Mucosa of rectum (tissue), 2 donors: ENCODE data around the gene FCAMR.

Experiments used
- H3K27ac ChIP-seq, 2 donors: one replicate each; pipeline ENCODE4 v1.7.0; 2013; ENCODE audit warnings: inconsistent platforms in 2 of 2, low read depth in 2 of 2, low read length in 2 of 2
- H3K27me3 ChIP-seq, 2 donors: one replicate each; pipeline ENCODE4 v1.7.0; 2013; ENCODE audit warnings: low read length in 2 of 2; ENCODE audit not compliant: control insufficient read depth in 2 of 2, insufficient read depth in 2 of 2
- H3K36me3 ChIP-seq, 2 donors: one replicate each; pipeline ENCODE4 v1.7.0; 2013; ENCODE audit warnings: low read length in 2 of 2; ENCODE audit not compliant: control insufficient read depth in 2 of 2, insufficient read depth in 2 of 2
- H3K4me1 ChIP-seq, 2 donors: one replicate each; pipeline ENCODE4 v1.7.0; 2013; ENCODE audit warnings: low read length in 2 of 2, mild to moderate bottlenecking in 1 of 2; ENCODE audit not compliant: control insufficient read depth in 2 of 2, insufficient read depth in 2 of 2
- H3K4me3 ChIP-seq, 2 donors: one replicate each; pipeline ENCODE4 v1.7.0; 2013; ENCODE audit warnings: low read length in 2 of 2
- H3K9ac ChIP-seq, 2 donors: one replicate each; pipeline ENCODE4 v1.7.0; 2013; ENCODE audit warnings: low read length in 2 of 2, low read depth in 1 of 2, mild to moderate bottlenecking in 1 of 2
- H3K9me3 ChIP-seq, 2 donors: one replicate each; pipeline ENCODE4 v1.7.0; 2013; ENCODE audit warnings: low read length in 2 of 2; ENCODE audit not compliant: control insufficient read depth in 2 of 2
- donor health status: healthy.
- donor health status: Normal muscosa, but diverticular disease.

Gene FCAMR

GRCh38 chr1:207000651-207001291 lies 30.5 kb upstream of the FCAMR start:
- Histone ChIP-seq H3K27me3 (no peaks in the 10 kb centered on the region), H3K36me3 (no peaks in the 10 kb centered on the region), H3K9ac (no peak overlapping the region), H3K27ac (no peak overlapping the region), H3K9me3 (no peaks in the 10 kb centered on the region), H3K4me1 (peaks cover 2 to 11% of the 10 kb centered on the region in 2 donors), H3K4me3 (no peak overlapping the region)

- no peak overlapping the region for H3K4me3 ChIP-seq
Measured at GRCh38 chr1:206998816-206999215, 28.6 kb upstream of the FCAMR start.

GRCh38 chr1:206992790-206993189 lies 22.5 kb upstream of the FCAMR start:
- no peak overlapping the region for H3K27ac ChIP-seq
- H3K27me3 ChIP-seq = no peaks in the 10 kb centered on the region
- no peaks in the 10 kb centered on the region for H3K9me3 ChIP-seq
- H3K9ac ChIP-seq = no peak overlapping the region
- no peak overlapping the region for H3K4me3 ChIP-seq
- H3K36me3 ChIP-seq = no peaks in the 10 kb centered on the region
- no peaks in the 10 kb centered on the region for H3K4me1 ChIP-seq

More at GRCh38 chr1:206998816-206999215, 28.6 kb upstream of the FCAMR start:
- H3K9me3 ChIP-seq = no peaks in the 10 kb centered on the region
- no peaks in the 10 kb centered on the region for H3K27me3 ChIP-seq
- H3K9ac ChIP-seq = no peak overlapping the region
- H3K4me1 ChIP-seq = peaks cover 0 to 7% of the 10 kb centered on the region in 2 donors
- no peak overlapping the region for H3K27ac ChIP-seq
- no peaks in the 10 kb centered on the region for H3K36me3 ChIP-seq

GRCh38 chr1:206987873-206988272 lies 17.6 kb upstream of the FCAMR start:
- Histone ChIP-seq H3K4me1 (no peaks in the 10 kb centered on the region), H3K9ac (no peak overlapping the region), H3K9me3 (no peaks in the 10 kb centered on the region), H3K27me3 (no peaks in the 10 kb centered on the region), H3K4me3 (no peak overlapping the region), H3K27ac (no peak overlapping the region), H3K36me3 (no peaks in the 10 kb centered on the region)

GRCh38 chr1:206986885-206987284 lies 16.6 kb upstream of the FCAMR start:
- no peaks in the 10 kb centered on the region for H3K9me3 ChIP-seq
- H3K36me3 ChIP-seq = no peaks in the 10 kb centered on the region
- no peak overlapping the region for H3K4me3 ChIP-seq
- H3K27me3 ChIP-seq = no peaks in the 10 kb centered on the region
- H3K4me1 ChIP-seq = no peaks in the 10 kb centered on the region
- no peak overlapping the region for H3K9ac ChIP-seq
- no peak overlapping the region for H3K27ac ChIP-seq

GRCh38 chr1:206986402-206986801 lies 16.1 kb upstream of the FCAMR start:
- Histone ChIP-seq H3K36me3 (no peaks in the 10 kb centered on the region), H3K9ac (no peak overlapping the region), H3K27me3 (no peaks in the 10 kb centered on the region), H3K9me3 (no peaks in the 10 kb centered on the region), H3K4me1 (no peaks in the 10 kb centered on the region), H3K27ac (no peak overlapping the region), H3K4me3 (no peak overlapping the region)

GRCh38 chr1:206985162-206985749 lies 15.0 kb upstream of the FCAMR start:
- no peaks in the 10 kb centered on the region for H3K27me3 ChIP-seq

GRCh38 chr1:206982216-206982615 lies 12.0 kb upstream of the FCAMR start:
- Histone ChIP-seq H3K36me3 (no peaks in the 10 kb centered on the region), H3K27ac (no peak overlapping the region)

More at GRCh38 chr1:206985162-206985749, 15.0 kb upstream of the FCAMR start:
- H3K36me3 ChIP-seq = no peaks in the 10 kb centered on the region
- no peak overlapping the region for H3K27ac ChIP-seq
- no peak overlapping the region for H3K4me3 ChIP-seq
- no peaks in the 10 kb centered on the region for H3K9me3 ChIP-seq
- H3K9ac ChIP-seq = no peak overlapping the region
- H3K4me1 ChIP-seq = peaks cover 3 to 9% of the 10 kb centered on the region in 2 donors

GRCh38 chr1:206979379-206980043 lies 9.3 kb upstream of the FCAMR start:
- Histone ChIP-seq H3K36me3 (no peaks in the 10 kb centered on the region), H3K4me1 (peaks cover 28 to 36% of the 10 kb centered on the region in 2 donors), H3K9me3 (no peaks in the 10 kb centered on the region), H3K4me3 (no peak overlapping the region), H3K27ac (peak overlapping the region in 1 of 2 donors; percentile 81), H3K27me3 (no peaks in the 10 kb centered on the region), H3K9ac (peak overlapping the region in 1 of 2 donors; percentile 49)

More at GRCh38 chr1:206982216-206982615, 12.0 kb upstream of the FCAMR start:
- Histone ChIP-seq H3K9ac (no peak overlapping the region), H3K4me1 (peaks cover 16 to 25% of the 10 kb centered on the region in 2 donors), H3K27me3 (no peaks in the 10 kb centered on the region), H3K4me3 (no peak overlapping the region), H3K9me3 (no peaks in the 10 kb centered on the region)

- Histone ChIP-seq H3K27me3 (no peaks in the 10 kb centered on the region), H3K9ac (peak overlapping the region in 1 of 2 donors; percentile 34), H3K4me3 (peak overlapping the region in 1 of 2 donors; percentile 20), H3K36me3 (no peaks in the 10 kb centered on the region), H3K4me1 (peaks cover 41 to 49% of the 10 kb centered on the region in 2 donors), H3K9me3 (no peaks in the 10 kb centered on the region), H3K27ac (peak overlapping the region; percentile 81)
Measured at GRCh38 chr1:206978259-206978658, 8.0 kb upstream of the FCAMR start.
